ES-I3 (cell line): ENCODE data around the gene COBL.

Source experiments
- H3K36me3 ChIP-seq: 2 replicates; pipeline ENCODE4 v1.6.1; 2013; ENCODE audit warnings: mild to moderate bottlenecking, low read length, control low read depth, moderate library complexity; ENCODE audit not compliant: insufficient read depth
- H3K4me1 ChIP-seq: 2 replicates; pipeline ENCODE4 v1.6.1; 2013; ENCODE audit warnings: mild to moderate bottlenecking, control low read depth, low read length; ENCODE audit not compliant: insufficient read depth
- H3K9ac ChIP-seq: 2 replicates; pipeline ENCODE4 v1.6.1; 2013; ENCODE audit warnings: low read depth, mild to moderate bottlenecking, low read length, moderate library complexity
- H3K9me3 ChIP-seq: 2 replicates; pipeline ENCODE4 v1.6.1; 2013; ENCODE audit warnings: mild to moderate bottlenecking, low read length, moderate library complexity; ENCODE audit not compliant: control insufficient read depth, insufficient read depth

Gene COBL

DNA sequence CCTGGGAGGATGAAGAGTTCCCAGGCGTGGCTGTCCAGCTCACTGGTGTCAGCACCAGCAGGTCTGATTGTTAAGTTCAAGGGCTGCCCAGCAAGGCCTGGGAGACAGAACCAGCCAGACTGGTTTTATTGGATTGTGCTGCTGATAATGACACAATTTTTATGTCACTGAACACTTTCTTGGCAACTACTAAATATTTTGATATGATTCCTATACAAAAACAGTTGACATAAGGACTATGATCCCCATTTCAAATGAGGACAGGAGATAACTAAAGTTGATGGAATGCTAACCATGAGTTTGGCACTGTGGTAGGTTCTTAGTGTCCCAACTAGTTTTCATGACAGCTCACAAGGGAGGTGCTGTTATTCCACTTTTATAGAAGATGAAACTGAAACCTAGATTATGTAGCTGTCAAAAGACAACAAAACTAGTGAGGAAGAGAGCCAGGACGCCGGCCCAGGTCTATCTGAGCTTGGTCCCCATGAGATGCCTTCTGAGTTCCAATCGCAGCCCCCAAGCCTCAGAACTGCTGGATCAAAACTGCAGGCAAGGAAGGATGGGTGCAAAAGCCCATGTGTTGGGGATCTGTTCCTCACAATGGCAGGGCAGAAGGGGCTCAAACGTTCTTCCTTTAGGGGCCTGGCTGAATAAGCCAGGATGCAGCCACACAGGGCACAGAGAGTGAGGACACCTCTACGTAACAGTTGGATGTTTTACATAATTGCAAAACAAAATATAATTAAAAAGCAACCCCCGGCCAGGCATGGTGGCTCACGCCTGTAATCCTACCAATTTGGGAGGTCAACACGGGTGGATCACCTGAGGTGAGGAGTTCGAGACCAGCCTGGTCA is 52.8 kb downstream of the COBL start:
- H3K9me3 ChIP-seq, result no peaks in the 10 kb centered on the region; the same call in 1 of the 2 replicates
- no peak overlapping the region for H3K9ac ChIP-seq
- no peaks in the 10 kb centered on the region for H3K4me1 ChIP-seq
- H3K36me3 ChIP-seq, result no peaks in the 10 kb centered on the region

DNA sequence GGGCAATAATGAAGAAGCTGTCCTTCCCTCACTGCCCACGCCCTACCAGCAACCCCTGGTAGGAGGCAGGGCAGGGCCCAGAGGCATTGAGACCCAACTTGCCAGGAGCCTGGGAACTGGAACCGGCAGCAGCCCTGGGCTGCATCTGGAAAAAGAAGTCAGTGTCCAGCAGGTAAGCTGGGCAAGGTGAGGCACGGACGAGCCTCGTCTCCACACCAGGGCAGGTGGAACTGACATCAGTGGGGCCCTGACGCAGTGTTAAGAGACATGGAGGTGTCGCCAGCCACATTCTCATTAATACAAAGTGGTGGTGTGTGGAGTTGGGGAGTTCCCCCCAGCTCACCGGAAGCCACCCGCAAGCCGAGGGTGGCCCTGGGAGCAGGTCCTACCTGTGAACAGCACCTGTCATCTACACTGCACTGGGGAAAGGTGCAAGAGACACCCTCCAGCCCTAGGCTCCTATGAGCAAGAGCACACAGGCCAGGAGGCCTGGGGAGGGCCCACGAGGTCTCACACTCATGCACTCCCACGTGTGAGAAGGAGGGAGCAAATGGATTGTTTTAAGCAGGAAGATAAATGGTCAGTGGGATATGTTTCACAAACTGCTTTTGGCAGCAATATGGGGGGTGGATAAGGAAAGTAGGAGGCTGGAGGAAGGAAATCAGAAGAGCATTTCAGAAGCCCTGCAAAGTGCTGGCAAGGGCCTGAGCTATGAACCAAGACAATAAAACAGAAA is 53.6 kb downstream of the COBL start:
- H3K36me3 ChIP-seq, result no peaks in the 10 kb centered on the region
- H3K9me3 ChIP-seq, result no peaks in the 10 kb centered on the region; the same call in 1 of the 2 replicates
- no peak overlapping the region for H3K9ac ChIP-seq
- no peaks in the 10 kb centered on the region for H3K4me1 ChIP-seq

DNA sequence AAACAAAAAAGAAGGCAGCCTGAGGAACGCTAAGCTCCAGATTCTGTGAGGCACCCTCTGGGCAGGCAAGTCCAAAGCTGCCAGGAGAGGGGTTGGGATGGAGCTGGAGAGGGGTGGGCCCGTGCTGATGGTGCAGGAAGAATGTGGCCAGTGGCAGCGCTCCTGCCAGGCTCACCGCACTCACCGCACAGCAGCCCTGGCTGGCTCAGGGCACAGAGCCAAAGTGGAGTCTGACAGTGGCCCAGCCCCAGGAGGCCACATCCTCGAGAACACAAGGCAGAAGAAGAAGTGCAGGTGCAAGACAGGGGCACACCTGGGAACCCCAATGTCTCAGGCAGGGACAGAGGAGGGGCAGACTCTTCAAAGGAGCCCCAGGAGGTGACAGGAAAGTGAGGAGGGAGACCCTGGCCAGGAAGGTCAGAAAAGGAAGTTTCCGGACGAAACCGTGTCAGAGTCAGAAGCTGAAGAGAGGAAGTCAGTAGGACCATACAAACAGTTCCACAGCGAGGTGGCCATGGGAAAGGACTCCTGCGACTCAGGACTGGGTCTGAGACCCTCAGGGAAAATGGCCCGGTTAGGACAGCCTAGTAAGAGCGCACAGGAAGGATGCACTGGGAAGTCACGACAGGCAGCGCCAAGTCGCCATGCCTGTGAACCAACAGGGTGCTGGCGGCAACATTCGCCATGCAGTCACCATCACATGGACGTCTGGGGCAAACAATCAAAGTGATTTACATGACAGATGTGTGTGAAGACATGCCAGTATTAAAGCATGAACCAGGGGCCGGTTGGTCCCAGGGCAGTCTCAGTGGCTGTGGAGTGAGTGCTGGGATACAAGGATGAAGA is 54.4 kb downstream of the COBL start:
- Histone ChIP-seq H3K4me1 (no peaks in the 10 kb centered on the region), H3K9ac (no peak overlapping the region), H3K36me3 (no peaks in the 10 kb centered on the region), H3K9me3 (no peaks in the 10 kb centered on the region)

DNA sequence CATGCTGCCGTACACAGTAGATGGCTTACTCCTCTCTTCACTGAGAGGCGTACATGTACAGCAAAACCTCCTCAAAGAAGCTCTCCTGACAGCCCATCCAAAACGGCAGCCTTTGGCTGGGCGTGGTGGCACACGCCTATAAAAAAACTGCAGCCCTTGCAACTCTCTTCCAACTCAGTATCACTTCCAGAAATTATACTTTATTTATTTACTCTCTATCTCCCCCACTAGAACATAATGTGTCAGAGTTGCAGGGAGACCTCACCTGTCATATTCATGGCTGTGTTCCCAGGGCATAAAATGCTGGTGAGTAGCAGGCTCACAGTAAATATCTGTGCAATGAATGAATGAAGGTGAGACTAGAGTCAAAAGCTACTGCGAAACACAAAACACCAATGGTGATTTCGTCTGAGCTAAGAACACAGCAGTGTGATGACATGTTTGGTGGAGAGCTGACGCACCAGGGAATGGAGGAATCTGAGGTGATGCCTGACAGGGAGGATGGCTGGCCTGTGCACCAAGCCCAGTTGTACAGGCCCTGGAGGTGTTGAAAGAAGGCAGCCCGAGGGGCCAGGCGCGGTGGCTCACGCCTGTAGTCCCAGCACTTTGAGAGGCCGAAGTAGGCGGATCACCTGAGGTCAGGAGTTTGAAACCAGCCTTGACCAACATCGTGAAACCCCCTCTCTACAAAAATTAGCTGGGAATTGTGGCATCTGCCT is 55.3 kb downstream of the COBL start:
- no peak overlapping the region for H3K9ac ChIP-seq
- no peaks in the 10 kb centered on the region for H3K9me3 ChIP-seq
- no peaks in the 10 kb centered on the region for H3K36me3 ChIP-seq
- peaks cover 4% of the 10 kb centered on the region; the same call in 1 of the 2 replicates for H3K4me1 ChIP-seq

DNA sequence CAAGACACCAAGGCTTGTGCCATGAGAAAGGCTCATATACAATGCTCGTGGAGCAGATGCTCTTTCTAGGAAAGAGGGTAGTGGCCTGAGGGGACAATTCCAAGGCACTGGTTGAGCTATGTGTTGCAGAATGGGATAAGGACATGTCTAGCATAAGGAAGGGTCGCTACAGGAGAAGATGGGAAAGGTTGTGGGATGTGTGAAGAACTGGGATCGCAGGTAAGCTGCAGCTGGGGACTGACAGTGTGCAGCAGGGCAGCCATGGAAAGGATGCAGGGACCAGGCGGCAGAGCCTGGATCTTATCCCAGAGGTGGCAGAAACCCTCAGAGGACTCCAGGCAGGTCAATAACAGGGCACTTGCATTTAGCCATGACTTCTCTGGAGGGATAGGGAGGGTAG is 56.1 kb downstream of the COBL start:
- peaks cover 12% of the 10 kb centered on the region for H3K4me1 ChIP-seq
- no peaks in the 10 kb centered on the region for H3K36me3 ChIP-seq
- no peak overlapping the region for H3K9ac ChIP-seq
- no peaks in the 10 kb centered on the region for H3K9me3 ChIP-seq

DNA sequence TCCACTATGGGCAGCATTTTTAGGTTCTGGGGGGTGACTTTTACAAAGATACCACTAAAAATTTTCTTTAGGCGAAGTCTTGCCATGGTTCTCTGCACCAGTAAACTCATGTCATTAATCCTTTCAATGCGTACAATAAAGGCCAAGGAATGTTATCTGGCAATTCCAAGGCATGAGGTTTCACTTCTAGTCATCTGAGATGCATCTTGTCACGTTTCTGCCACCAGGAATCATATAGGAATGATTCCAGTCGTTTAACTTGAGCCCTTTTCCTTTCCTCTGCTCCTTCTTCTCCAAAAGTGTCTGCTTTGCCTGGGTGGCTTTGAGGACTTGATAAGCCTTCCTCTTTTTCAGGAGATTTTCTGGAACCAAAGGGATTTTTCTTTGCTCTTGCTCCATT is 56.8 kb downstream of the COBL start:
- Histone ChIP-seq H3K9ac (no peak overlapping the region), H3K36me3 (no peaks in the 10 kb centered on the region), H3K9me3 (no peaks in the 10 kb centered on the region), H3K4me1 (peaks cover 15% of the 10 kb centered on the region)

DNA sequence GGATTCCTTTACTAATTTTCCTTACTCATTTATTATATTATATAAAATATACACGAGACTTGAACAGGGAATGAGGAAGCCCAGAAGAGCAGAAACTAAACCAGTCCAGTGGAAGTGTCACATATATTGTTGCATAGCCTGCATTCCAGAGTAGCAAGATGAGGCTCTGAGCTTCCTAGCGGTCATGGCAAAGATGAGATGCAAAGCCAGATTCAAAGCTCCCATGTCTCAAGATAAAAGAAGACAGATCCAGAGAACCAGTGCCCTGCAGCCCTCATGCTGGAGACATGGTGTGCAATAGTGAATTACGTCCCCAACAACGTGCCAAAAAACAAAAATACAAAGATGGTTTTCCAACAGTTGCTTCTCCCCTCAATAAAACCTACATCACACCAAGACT is 59.7 kb downstream of the COBL start:
- H3K9me3 ChIP-seq, result no peaks in the 10 kb centered on the region
- H3K36me3 ChIP-seq, result no peaks in the 10 kb centered on the region
- H3K4me1 ChIP-seq, result peaks cover 15% of the 10 kb centered on the region
- no peak overlapping the region for H3K9ac ChIP-seq

DNA sequence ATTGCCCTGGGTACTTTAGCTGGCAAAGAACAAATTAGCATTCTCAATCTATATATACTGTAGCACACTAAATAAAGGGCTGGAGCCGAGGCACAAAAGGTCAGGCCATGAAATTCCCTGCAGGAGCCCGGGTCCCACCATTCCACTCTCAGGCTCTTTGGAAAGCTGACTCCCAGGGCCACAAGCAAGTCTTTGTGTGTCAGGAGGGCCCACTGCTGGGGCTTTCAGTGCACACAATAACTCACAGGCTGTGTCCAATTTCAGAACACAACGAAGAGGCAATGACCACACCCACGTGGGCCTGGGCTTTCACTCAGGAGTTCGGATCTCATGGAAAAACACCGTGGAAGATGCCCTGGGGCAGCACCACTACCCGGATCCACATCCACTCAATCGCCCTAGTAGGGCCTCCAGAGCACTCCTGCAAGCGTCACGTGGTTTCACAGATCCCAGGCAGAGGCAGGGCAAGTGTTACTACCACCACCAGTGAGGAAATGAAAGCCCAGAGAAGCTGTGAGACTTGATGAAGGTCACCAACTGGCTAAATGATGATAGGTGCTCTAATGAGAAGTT is 60.3 kb downstream of the COBL start:
- H3K36me3 ChIP-seq, result no peaks in the 10 kb centered on the region
- no peak overlapping the region for H3K9ac ChIP-seq
- peaks cover 18% of the 10 kb centered on the region for H3K4me1 ChIP-seq
- no peaks in the 10 kb centered on the region for H3K9me3 ChIP-seq

DNA sequence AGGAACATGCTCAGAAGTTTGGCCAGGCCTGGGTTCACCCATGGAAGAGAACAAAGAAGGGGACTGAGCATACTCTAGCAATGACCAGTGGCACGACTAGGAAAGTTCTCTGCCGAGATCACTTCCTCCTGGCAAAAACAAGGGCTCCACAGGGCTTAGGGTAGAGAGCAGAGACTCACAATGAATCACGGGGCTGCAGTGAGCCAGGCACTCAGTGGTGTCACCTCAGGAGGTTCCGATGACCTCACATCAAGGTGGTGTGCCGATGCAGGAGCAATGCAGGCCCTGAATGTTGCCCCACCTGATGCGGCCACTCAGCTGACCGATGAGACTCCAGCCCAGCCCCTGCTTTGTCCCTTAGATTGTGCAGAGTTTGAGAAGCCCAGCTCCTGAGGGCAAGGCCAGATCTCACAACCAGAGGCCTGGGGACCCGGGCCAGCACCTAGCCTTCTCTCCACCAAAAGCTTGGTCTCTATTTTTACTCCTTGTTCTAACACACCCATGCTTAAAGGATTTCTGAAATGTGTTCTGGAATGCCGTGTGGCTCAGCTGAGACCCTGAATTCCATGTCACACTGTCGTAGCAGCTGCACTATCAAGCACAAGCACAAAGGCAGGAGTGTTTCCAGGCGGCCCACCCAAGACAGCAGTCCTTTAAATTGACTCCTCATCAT is 60.9 kb downstream of the COBL start:
- Histone ChIP-seq H3K4me1 (peaks cover 21% of the 10 kb centered on the region), H3K36me3 (no peaks in the 10 kb centered on the region), H3K9me3 (no peaks in the 10 kb centered on the region), H3K9ac (no peak overlapping the region)

DNA sequence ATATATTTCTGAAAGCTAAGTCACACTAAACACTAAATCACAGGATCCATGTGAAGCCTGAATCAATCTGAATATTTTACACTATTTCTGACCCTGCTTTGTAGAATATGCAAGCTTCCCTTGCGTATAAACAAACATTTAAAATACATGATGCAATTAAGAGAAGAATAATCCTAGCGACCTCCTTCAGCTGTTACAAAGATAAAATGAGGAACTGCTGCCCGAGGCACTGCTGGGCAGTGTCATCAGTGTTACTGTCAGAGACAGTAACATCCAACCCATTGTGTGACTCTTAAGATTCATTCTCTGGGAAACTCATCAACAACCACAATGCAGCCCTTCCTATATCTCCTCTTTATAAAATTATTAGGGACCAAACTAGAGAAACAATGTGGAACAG is 61.6 kb downstream of the COBL start:
- peaks cover 21% of the 10 kb centered on the region for H3K4me1 ChIP-seq
- no peak overlapping the region for H3K9ac ChIP-seq
- H3K36me3 ChIP-seq, result no peaks in the 10 kb centered on the region
- H3K9me3 ChIP-seq, result no peaks in the 10 kb centered on the region

DNA sequence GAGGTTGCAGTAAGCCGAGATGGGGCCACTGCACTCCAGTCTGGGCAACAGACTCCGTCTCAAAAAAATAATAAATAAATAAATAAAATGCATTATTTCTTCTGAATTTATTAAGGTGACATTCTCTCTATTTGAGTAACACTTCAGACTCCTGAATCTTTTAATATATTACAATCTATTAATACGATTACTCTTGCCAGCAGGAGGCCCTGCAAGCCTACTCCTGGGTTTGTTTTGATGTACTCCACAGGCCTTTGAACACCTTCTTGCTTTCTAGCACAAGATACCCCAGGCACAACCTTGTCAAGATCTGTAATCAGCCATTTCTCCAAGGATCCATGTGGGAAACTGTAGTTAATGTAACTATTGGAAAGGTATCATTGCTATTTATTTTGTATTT is 63.5 kb downstream of the COBL start:
- peaks cover 21% of the 10 kb centered on the region for H3K4me1 ChIP-seq
- H3K9ac ChIP-seq, result no peak overlapping the region
- H3K9me3 ChIP-seq, result no peaks in the 10 kb centered on the region
- no peaks in the 10 kb centered on the region for H3K36me3 ChIP-seq

DNA sequence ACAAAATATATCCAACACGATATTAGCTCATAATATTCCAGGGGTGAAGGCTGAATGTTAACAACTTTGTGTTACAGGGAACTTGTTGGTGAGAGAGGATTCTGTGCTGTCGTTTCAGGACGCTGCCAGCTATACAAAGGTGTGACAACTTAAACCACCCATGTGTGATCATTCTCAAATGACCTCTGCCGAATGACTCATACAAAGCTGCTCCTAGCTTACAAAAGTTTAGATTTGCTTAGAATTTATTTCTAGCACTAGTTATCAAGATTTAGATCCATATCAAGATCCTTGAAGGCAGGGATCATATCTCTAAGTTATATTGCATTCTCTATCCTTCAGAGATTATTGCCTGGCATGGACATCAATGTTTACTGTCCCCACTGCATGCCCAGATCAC is 65.3 kb downstream of the COBL start:
- peaks cover 17% of the 10 kb centered on the region for H3K4me1 ChIP-seq
- H3K36me3 ChIP-seq, result no peaks in the 10 kb centered on the region
- no peak overlapping the region for H3K9ac ChIP-seq
- no peaks in the 10 kb centered on the region for H3K9me3 ChIP-seq

DNA sequence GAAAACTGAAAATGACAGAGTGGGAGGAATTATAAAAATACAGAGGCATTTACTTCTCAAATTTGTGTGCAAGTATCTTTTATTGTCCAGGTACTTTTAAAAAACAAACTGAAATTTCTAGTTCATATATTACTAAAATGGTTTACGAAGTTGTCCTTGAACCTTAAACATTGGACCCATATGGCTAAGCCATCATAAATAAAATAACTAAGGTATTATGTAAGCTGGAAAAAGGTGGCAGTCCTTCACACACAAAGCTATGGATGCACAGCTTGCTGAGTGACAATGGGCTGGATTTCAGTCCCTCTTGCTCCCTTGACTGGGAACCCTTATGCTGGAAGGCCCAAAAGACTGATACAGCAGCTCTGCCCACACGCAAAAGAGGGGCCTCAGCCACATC is 66.1 kb downstream of the COBL start:
- Histone ChIP-seq H3K9ac (no peak overlapping the region), H3K4me1 (peaks cover 9% of the 10 kb centered on the region), H3K9me3 (no peaks in the 10 kb centered on the region), H3K36me3 (no peaks in the 10 kb centered on the region)
